ENCODE results near the gene PCDH9. TPM values are rescaled to one million over a fixed set of nuclear protein-coding genes. Genes with fewer than 3 reads are reported as not detected.
"Not testable (repeated sequence)": the region's sequence is repeated elsewhere in the genome, so short reads cannot be mapped to it uniquely, and the experiment has no call there.

PCDH9 gene
- polyA plus RNA-seq, 1 of the 3 experiments (the other 2 are of a cell fraction) = 1.3 TPM

- no peaks in the 10 kb centered on the region for H4K20me1 ChIP-seq (ENCODE audit: insufficient read depth)
- ChIA-PET CTCF (no interaction called here), POLR2A (no interaction called here)
- TF ChIP-seq MXI1 (IDR thresholded peaks at IDR 0.05; ENCODE audit: low read depth, low read length) (no peak), FOSL2 (IDR thresholded peaks at IDR 0.05; ENCODE audit: borderline replicate concordance, low read depth) (no peak), GABPA (IDR thresholded peaks at IDR 0.05; ENCODE audit: low read depth) (no peak), TCF12 (IDR thresholded peaks at IDR 0.05) (no peak)
- H3K27me3 ChIP-seq (ENCODE audit: insufficient read depth) = no peaks in the 10 kb centered on the region
- H3K79me2 ChIP-seq (ENCODE audit: insufficient read depth) = no peaks in the 10 kb centered on the region
- H3K36me3 ChIP-seq (replicated peaks in 1 of 2; ENCODE audit: control insufficient read depth in 1 of 2, insufficient read depth in 2 of 2, low read length in 1 of 2) = no peaks in the 10 kb centered on the region
- H3K27ac ChIP-seq (ENCODE audit: low read depth in 2 of 2, low read length in 1 of 2) = no peak overlapping the region
- WGBS (ENCODE audit: low lambda C conversion rate) = 91% methylated on average over 3 of the region's 3 CpGs
- H3K9me3 ChIP-seq = no peaks in the 10 kb centered on the region
- DNase-seq = no peak
- H2AFZ ChIP-seq (ENCODE audit: low read depth) = no peak overlapping the region
- H3K4me1 ChIP-seq (ENCODE audit: control insufficient read depth in 1 of 2, insufficient read depth in 2 of 2, low read depth in 1 of 2, low read length in 1 of 2) = no peaks in the 10 kb centered on the region
- no peaks in the 10 kb centered on the region for H3F3A ChIP-seq (replicated peaks; ENCODE audit: insufficient read depth)
- H3K4me2 ChIP-seq = no peak overlapping the region
- H3K9ac ChIP-seq = no peak overlapping the region
- H3K4me3 ChIP-seq (ENCODE audit: low read depth in 2 of 2, low read length in 1 of 2) = no peak overlapping the region
- H3K9me2 ChIP-seq = no peaks in the 10 kb centered on the region; the same call in 1 of the 2 replicates
Measured at GRCh38 chr13:67097892-67098452, 132.2 kb downstream of the PCDH9 start.

- H2AFZ ChIP-seq (ENCODE audit: low read depth); CTCF ChIA-PET; H3K27me3 ChIP-seq (ENCODE audit: insufficient read depth); H3K9me3 ChIP-seq; H4K20me1 ChIP-seq (ENCODE audit: insufficient read depth); H3K4me1 ChIP-seq (ENCODE audit: control insufficient read depth in 1 of 2, insufficient read depth in 2 of 2, low read depth in 1 of 2, low read length in 1 of 2); H3K9me2 ChIP-seq; DNase-seq; H3F3A ChIP-seq (replicated peaks; ENCODE audit: insufficient read depth); H3K79me2 ChIP-seq (ENCODE audit: insufficient read depth); H3K9ac ChIP-seq; H3K4me2 ChIP-seq; POLR2A ChIA-PET; H3K4me3 ChIP-seq (ENCODE audit: low read depth in 2 of 2, low read length in 1 of 2); H3K36me3 ChIP-seq (replicated peaks in 1 of 2; ENCODE audit: control insufficient read depth in 1 of 2, insufficient read depth in 2 of 2, low read length in 1 of 2); H3K27ac ChIP-seq (ENCODE audit: low read depth in 2 of 2, low read length in 1 of 2): not testable (repeated sequence)
- WGBS (ENCODE audit: low lambda C conversion rate) = 72% methylated on average over 5 of the region's 5 CpGs
Measured at GRCh38 chr13:67096893-67097292, 133.2 kb downstream of the PCDH9 start.

- Histone ChIP-seq H3K9ac (no peak overlapping the region), H3K79me2 (ENCODE audit: insufficient read depth) (no peaks in the 10 kb centered on the region), H3K9me2 (no peaks in the 10 kb centered on the region; the same call in 1 of the 2 replicates), H3K9me3 (no peaks in the 10 kb centered on the region), H3K4me1 (ENCODE audit: control insufficient read depth in 1 of 2, insufficient read depth in 2 of 2, low read depth in 1 of 2, low read length in 1 of 2) (no peaks in the 10 kb centered on the region), H3K36me3 (replicated peaks in 1 of 2; ENCODE audit: control insufficient read depth in 1 of 2, insufficient read depth in 2 of 2, low read length in 1 of 2) (no peaks in the 10 kb centered on the region), H3F3A (replicated peaks; ENCODE audit: insufficient read depth) (no peaks in the 10 kb centered on the region), H4K20me1 (ENCODE audit: insufficient read depth) (no peaks in the 10 kb centered on the region), H3K27ac (ENCODE audit: low read depth in 2 of 2, low read length in 1 of 2) (no peak overlapping the region), H3K4me2 (no peak overlapping the region), H2AFZ (ENCODE audit: low read depth) (no peak overlapping the region), H3K27me3 (ENCODE audit: insufficient read depth) (no peaks in the 10 kb centered on the region), H3K4me3 (ENCODE audit: low read depth in 2 of 2, low read length in 1 of 2) (no peak overlapping the region)
- no peak for TF ChIP-seq POLR2AphosphoS5 (IDR thresholded peaks at IDR 0.05; ENCODE audit: low read depth, low read length)
- no peak for TF ChIP-seq GABPA (IDR thresholded peaks at IDR 0.05; ENCODE audit: low read depth)
- no peak for TF ChIP-seq TCF12 (IDR thresholded peaks at IDR 0.05)
- no peak for TF ChIP-seq RCOR1 (IDR thresholded peaks at IDR 0.05; ENCODE audit: low read length)
- no peak for TF ChIP-seq EZH2phosphoT487 (IDR thresholded peaks at IDR 0.05; ENCODE audit: borderline replicate concordance, low read depth)
- TF ChIP-seq FOSL2 (IDR thresholded peaks at IDR 0.05; ENCODE audit: borderline replicate concordance, low read depth) = no peak
- no peak for TF ChIP-seq IRF3 (IDR thresholded peaks at IDR 0.05; ENCODE audit: low read depth, low read length)
- no peak for TF ChIP-seq EP300 (IDR thresholded peaks at IDR 0.05; ENCODE audit: borderline replicate concordance in 1 of 2, low read depth in 1 of 2, low read length in 1 of 2)
- TF ChIP-seq GATA2 (CRISPR knock-in tag; IDR thresholded peaks at IDR 0.05) = no peak
- TF ChIP-seq CHD2 (IDR thresholded peaks at IDR 0.05; ENCODE audit: low read length, partially characterized antibody) = no peak
- no peak for TF ChIP-seq SIN3A (IDR thresholded peaks at IDR 0.05; ENCODE audit: borderline replicate concordance, low read depth, low read length)
- no peak for TF ChIP-seq TAF1 (IDR thresholded peaks at IDR 0.05; ENCODE audit: borderline replicate concordance, low read depth, low read length)
- POLR2A ChIA-PET = no interaction called here
- 81% methylated on average over 2 of the region's 2 CpGs for WGBS (ENCODE audit: low lambda C conversion rate)
- no peak for DNase-seq
- CTCF ChIA-PET = no interaction called here
Measured at GRCh38 chr13:67096418-67096817, 133.7 kb downstream of the PCDH9 start.

Measured in SK-N-SH (cell line).